HG02884 (cell line): ENCODE data around the gene CLN6.
"Not testable (repeated sequence)": the region's sequence is repeated elsewhere in the genome, so short reads cannot be mapped to it uniquely, and the experiment has no call there.

Experiments used
- ATAC-seq: cut with Tn5 transposase; IDR thresholded peaks from one replicate; pipeline ENCODE4 v1.9.1; 2021; ENCODE audit warnings: mild to moderate bottlenecking, moderate library complexity; ENCODE audit not compliant: unreplicated experiment

The CLN6 gene

GRCh38 chr15:68207176-68207935 lies 22.2 kb downstream of the CLN6 start:
- ATAC-seq: no peak

DNA sequence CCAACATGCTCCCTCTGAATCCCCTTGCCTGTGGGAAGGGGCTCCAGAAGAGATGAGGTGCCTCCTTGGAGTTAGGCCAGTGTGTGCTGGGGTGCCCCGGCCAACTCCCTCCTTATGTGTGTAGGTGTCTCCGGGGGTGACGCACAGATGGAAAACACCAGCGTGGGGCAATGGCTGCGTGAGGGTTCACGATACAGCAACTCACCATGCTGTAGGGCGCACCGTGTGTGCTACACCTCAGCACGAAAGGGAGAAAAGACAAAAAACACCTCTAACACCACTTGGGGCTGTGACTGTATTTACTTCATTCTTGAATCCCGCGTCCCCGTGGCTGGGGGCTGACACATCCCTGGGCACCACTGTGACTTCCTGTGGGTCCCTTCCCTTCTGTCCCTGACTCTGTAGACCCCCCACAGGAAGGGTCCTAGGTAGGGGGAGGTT lies 22.8 kb downstream of the CLN6 start:
- no peak for ATAC-seq

- ATAC-seq: no peak
These were observed 23.5 kb downstream of the CLN6 start for GRCh38 chr15:68205954-68206539.

- ATAC-seq: no peak
These were observed 24.0 kb downstream of the CLN6 start for GRCh38 chr15:68205558-68205944.

GRCh38 chr15:68204776-68205557 lies 24.6 kb downstream of the CLN6 start, which contains the start of gene CALML4:
TSS of gene CALML4 (minus strand) at chr15:68205332. CDS start at chr15:68205247, 85 bp downstream.
- ATAC-seq: no peak

DNA sequence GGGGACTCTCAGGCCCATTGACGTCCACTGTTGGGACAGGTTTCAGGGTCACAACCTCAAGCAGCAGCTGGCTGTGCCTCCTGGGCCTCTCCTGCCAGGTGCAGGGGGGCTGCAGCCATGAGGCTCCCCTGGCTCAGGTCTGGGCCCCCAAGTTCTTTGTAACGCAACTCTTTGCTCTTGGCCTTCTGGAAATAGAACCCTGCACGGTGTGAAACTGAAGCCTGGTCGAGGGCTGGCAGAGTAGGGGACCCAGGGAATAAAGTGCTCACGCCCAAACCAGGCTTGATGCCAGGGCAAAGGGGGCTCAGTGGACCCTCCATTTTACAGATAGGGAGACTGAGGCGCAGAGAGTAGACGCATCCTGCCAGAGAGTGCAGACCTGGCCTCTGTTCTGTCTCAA lies 25.2 kb downstream of the CLN6 start:
- ATAC-seq: no peak

GRCh38 chr15:68203956-68204355 lies 25.6 kb downstream of the CLN6 start:
- no peak for ATAC-seq

DNA sequence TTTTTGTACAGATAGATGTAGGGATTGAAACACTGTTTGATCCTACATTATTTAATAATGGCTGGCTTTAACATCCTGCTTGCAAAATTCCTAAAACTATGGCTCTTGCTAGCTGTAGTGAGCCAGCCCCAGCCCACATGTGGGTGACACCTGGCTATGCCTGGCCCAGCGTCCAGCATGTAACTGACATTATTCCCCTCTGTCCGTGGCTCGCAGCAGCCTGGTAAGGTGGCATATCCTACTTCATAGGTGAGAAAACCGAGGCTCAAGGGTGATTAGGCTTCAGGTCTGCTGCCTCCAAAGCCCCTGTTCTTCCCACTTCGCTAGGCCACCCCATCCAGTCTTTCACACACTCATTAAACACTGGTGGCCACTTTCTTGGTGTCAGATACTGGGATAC lies 26.0 kb downstream of the CLN6 start:
- ATAC-seq: no peak

DNA sequence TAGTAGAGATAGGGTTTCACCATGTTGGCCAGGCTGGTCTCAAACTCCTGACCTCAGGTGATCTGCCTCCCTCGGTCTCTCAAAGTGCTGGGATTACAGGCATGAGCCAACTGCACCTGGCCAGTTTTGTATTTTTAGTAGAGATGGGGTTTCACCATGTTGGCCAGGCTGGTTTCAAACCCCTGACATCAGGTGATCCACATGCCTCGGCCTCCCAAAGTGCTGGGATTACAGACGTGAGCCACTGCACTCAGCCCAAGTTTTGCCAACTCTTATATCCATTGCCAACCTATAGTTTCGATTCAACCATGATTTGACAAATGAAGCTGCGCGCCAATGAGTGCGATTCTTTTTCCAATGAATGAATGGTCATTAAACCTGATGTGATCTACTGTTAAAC lies 26.5 kb downstream of the CLN6 start:
- ATAC-seq: not testable (repeated sequence)

- ATAC-seq: no peak
These were observed 27.7 kb downstream of the CLN6 start for GRCh38 chr15:68201879-68202261.

GRCh38 chr15:68201153-68201878 lies 28.2 kb downstream of the CLN6 start:
- ATAC-seq: no peak

DNA sequence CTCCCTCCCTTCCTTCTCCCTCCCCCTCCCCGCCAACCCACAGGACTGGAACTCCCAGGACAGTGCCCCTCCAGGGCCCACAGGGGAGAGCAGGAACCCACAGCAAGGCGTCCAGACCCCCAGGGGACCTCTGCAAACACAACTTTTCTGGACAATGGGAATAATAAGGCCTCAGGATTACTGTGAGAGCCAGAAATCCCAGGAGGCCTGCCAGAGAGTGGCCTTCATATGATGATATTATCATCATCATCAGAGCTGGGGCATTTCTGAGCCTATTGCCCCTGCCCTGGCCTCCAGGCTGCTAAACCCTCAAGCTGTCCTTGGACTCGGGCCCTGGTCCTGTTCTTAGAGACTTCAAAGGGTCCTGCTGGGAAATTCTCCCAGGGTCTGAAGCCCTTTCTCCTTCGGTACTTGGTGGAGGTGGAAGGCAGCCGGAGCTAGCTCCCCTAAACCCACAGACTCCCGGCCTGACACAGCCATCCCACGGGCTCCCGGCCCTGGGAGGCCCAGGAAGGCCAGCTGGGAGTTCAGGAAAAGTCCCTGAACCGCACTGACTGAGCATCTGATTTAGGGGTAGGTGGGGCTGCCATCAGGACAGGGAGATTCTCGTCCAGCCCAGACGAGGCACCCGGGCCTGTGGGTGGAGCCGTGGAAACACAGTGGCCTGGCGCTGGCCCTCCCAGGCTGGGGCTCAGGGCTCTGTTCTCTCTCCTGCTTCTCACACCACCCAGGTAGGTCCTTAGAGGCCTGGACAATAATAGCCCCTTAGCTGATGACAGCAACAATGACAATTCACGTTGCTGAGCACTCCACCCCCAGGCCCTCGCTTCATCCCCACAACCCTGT lies 29.3 kb downstream of the CLN6 start:
- ATAC-seq: no peak

DNA sequence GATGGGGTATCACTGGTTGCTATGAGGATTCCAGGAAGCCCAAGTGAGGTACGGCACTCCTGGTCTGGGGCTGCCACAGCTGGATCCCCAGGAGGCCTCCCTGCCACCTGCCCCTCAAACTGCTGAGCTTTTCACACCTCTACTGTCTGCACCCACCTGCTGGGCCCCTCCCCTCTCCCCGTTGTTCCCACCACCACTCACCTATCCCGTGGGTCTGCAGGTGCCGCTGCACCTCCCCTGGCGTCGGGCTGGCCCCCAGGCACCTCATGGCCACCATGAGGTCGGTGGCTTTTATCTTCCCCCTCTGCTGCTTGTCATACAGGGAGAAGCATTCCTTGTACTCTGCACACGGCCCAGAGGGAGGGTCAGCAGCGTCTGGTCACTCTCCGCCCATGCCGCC lies 30.2 kb downstream of the CLN6 start:
- ATAC-seq: no peak

DNA sequence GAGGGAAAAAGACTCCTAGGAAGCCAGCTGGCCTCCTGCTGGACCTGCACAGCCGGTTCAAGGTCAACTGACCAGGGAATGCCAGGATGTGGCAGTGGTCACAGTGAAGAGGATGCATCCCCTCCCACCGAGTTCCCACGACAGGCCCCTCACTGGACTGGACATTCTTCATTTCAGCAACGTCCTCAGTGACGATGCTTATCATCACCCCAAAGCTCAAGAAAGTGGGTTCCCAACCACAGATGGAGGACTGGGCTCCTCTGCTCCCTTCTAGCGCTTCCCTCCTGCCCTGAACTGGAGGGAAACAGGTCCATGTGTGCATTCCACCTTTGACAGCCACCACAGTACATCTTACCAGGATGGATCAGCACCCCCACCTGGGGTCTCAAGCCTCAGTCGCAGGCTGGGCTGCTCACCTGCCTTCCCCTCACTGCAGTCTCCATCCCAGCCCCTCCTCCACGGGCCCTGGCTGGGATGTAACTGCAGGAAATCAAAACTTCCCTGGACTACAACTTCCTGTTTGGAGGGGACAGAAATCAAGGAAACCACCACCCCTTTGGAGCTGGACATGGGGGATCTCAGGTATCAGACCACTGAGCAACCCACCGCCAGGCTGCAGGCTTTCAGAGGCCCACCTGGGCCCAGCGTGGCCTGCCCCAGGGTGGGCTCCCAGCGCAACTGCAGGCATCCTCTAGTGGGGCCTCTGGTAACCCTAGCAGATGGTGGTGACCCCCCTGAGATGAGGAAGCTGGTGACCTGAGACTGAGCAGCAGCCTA lies 31.7 kb downstream of the CLN6 start:
- ATAC-seq: no peak

GRCh38 chr15:68197170-68197492 lies 32.4 kb downstream of the CLN6 start:
- ATAC-seq: no peak

DNA sequence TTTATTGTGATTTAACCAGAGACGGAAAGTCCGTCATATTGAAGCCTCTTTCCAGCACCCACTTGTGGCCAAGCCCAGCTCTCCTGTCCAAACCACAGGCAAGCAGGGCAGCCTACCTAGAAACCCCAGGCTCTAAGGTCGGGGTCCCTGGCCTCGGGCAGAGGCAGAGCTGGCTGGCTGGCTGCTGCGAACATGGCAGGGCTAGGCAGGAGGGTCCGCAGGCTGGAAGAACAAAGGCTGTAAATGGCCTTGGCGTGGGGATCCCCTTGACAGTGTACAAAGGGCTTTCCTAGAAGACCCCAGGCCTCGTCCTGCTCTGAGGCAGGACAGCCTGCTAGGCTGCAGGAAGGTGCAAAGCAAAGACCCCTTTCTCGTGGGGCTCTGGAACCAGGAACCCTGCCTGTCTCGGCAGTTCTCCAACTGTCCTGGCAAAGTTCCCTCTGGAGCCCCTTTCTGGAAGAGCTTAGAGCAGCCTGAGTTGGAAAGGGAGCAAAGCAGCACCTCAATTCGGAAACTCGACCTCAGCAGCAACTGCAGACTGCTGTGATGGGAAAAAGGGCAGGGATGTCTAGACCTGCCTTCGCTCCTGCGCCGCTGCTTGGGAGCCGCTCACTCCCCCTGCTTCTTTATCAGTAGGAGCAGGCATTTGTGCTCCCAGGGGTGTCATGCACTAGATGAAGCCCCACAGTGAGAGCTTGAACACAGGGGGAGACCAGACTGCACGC lies 32.9 kb downstream of the CLN6 start:
- ATAC-seq: no peak

GRCh38 chr15:68195336-68196112 lies 34.0 kb downstream of the CLN6 start:
- no peak for ATAC-seq

DNA sequence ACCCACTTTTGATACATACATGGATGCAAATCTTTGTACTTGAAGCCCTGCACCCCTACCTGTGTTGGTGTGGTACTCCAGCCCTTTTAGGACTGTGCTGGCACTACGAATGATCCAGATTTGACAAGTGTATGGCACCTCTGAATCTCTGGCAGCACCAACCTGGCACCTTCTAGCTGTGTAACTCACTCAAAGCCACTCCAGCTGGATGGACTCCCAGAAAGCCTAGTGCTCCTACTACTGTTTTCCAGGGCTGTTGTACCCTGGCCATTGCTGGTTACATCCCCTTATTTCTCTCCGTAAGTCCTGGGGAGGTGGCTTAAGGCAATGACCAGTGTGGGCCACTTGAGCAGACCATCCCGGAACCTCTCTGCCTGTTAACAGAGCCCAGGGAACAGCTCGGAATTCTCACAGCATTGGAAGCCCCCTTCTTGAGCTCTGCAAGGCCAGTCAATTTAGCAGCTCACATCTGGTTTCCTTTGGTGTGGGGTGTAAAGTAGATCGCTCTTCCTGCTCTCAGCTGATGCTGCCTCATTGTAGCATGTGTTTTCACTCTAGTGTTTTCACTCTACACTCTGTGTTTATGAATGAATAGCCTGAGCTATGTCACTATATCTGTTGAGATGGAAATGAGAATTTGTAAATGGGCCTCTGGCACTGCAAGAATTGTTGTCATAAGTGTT lies 36.6 kb downstream of the CLN6 start:
- ATAC-seq: no peak
